Cardiac muscle cell (in vitro differentiated cells and primary cell): ENCODE results near the gene TRNT1. TPM values are rescaled to one million over a fixed set of nuclear protein-coding genes. Genes with fewer than 3 reads are reported as not detected.

Experiments used
- DNase-seq, 2 donors: peaks; one replicate each; pipeline versions ENCODE4 v3.0.0 to v3.0.0-alpha.2; 2010 to 2017; ENCODE audit warnings: low read depth in 1 of 2, low spot score in 1 of 2
- H3K27ac ChIP-seq: fragments of 200-600 bp; sonication (generic); 2 replicates; pipeline ENCODE4 v1.5.1; 2016
- H3K27me3 ChIP-seq: fragments of 200-600 bp; sonication (generic); 2 replicates; pipeline ENCODE4 v1.6.0; 2016; ENCODE audit warnings: control low read depth
- H3K36me3 ChIP-seq: fragments of 200-600 bp; sonication (generic); 2 replicates; pipeline ENCODE4 v1.5.1; 2016; ENCODE audit warnings: control low read depth
- H3K4me1 ChIP-seq: fragments of 200-600 bp; sonication (generic); 2 replicates; pipeline ENCODE4 v1.8.1; 2017; ENCODE audit warnings: low read depth, mild to moderate bottlenecking, mixed run types
- H3K4me3 ChIP-seq: fragments of 200-600 bp; sonication (generic); 2 replicates; pipeline ENCODE4 v1.5.1; 2016; ENCODE audit warnings: mild to moderate bottlenecking
- H3K9me3 ChIP-seq: fragments of 200-600 bp; sonication (generic); 2 replicates; pipeline ENCODE4 v1.5.1; 2017; ENCODE audit warnings: low read depth, mild to moderate bottlenecking, control low read depth
- polyA plus RNA-seq: library from polyadenylated mRNA; unstranded; fragments of >200 nt; fragmentation: Nextera tagmentation; extraction: Ambion mirVana; gene quantifications from 2 replicates; pipeline ENCODE4 v1.2.1, GENCODE V29; 2016
- total RNA-seq: library from RNA; depleted of rRNA; stranded (reverse); fragments of >200 nt; gene quantifications from 2 replicates; pipeline ENCODE4 v1.2.3, GENCODE V29; 2016
- TF ChIP-seq, protein P1 (sequence below): IDR thresholded peaks from 2 replicates; pipeline ENCODE4 v1.5.1; 2012; ENCODE audit warnings: low read depth, mild to moderate bottlenecking, low read length

The TRNT1 gene
- total RNA-seq (9.8 and 12.2 TPM in 2 replicates), polyA plus RNA-seq (25.1 and 25.6 TPM in 2 replicates)

DNA sequence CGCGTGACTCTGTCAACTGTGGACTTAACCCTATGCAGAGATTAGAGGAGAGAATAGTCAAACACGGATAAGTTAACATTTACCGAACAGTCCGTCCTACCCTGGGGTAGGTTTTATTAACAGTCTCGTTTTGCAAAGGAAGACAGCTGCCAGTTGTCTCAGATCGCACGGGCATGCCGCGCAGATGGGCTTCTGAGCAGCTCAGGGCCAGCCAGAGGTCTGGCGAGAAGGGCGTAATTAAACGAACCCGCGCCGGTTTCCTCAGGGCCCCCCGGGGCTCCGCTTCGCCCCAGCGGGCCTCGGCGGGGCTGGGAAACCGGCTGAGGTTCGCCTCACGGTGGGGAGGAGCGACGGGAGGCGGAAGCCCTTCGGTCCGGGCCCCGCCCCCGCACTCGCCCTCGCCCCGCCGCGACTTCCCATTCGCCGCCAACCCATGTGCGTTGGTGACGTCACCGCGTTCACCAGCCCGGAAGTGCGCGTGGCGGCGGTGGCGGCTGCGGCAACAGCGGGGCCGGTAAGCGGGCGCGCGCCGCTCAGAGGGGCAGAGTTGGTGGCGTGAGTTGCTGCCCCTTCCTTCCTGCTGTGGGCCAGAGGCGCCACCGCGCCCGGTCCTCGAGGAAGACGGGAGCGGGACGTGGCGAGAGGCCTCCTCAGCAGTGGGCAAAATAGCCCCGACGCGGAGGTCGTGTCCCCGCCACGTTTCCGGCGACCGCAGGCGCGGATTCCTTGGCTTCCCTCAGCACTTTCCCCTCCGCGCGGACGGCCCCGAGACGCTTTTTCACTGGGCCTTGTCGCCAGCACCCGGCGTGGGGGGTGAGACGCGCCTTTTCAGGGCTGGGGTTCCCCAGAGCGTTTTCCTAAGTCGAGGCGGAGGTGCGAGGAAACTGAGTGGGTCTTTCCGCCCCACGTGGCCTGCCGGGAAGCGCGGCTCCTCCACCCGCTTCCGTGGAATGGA, at the start of gene TRNT1:
Gene TRNT1, plus strand, starts transcription at position 464 of the 955 bp plus-strand sequence. CDS start 2,101 bp downstream, outside the sequence.
- DNase-seq = peak; percentile 97 to 98
- Histone ChIP-seq H3K4me3 (peak within 1 kb of the TSS; percentile 88), H3K4me1 (peaks cover 4% of the 10 kb centered on the region), H3K27me3 (no peaks in the 10 kb centered on the region), H3K27ac (peak within 1 kb of the TSS; percentile 84), H3K36me3 (peaks cover 18% of the 10 kb centered on the region), H3K9me3 (no peaks in the 10 kb centered on the region)
- TF ChIP-seq, protein P1, sequence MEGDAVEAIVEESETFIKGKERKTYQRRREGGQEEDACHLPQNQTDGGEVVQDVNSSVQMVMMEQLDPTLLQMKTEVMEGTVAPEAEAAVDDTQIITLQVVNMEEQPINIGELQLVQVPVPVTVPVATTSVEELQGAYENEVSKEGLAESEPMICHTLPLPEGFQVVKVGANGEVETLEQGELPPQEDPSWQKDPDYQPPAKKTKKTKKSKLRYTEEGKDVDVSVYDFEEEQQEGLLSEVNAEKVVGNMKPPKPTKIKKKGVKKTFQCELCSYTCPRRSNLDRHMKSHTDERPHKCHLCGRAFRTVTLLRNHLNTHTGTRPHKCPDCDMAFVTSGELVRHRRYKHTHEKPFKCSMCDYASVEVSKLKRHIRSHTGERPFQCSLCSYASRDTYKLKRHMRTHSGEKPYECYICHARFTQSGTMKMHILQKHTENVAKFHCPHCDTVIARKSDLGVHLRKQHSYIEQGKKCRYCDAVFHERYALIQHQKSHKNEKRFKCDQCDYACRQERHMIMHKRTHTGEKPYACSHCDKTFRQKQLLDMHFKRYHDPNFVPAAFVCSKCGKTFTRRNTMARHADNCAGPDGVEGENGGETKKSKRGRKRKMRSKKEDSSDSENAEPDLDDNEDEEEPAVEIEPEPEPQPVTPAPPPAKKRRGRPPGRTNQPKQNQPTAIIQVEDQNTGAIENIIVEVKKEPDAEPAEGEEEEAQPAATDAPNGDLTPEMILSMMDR = no peak

DNA sequence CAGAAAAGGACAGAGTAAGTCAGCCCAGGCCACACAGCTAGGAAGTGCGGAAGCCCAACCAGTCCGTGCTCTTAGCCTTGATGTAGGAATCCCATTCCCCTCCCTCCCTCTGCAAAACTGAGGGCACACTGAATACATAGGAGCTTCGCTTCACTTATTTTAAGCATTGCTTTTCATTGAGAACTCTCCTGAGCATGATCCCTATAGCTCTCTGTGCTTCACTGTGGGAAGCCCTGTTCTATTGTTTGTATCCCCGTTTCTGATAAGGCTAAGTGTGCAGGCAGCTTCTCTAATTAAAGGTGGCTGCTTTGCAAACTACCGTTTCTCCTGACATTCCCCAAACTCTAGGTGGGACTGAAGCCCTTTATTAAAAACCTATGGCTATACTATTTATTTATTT, 46.4 kb upstream of the TRNT1 start:
- peaks cover 5% of the 10 kb centered on the region for H3K4me1 ChIP-seq
- H3K27me3 ChIP-seq = no peaks in the 10 kb centered on the region
- H3K27ac ChIP-seq = no peak overlapping the region
- DNase-seq = peak in 1 of 2 donors; percentile 10
- TF ChIP-seq, protein P1 = no peak
- no peaks in the 10 kb centered on the region for H3K36me3 ChIP-seq
- no peaks in the 10 kb centered on the region for H3K9me3 ChIP-seq
- H3K4me3 ChIP-seq = no peak overlapping the region

DNA sequence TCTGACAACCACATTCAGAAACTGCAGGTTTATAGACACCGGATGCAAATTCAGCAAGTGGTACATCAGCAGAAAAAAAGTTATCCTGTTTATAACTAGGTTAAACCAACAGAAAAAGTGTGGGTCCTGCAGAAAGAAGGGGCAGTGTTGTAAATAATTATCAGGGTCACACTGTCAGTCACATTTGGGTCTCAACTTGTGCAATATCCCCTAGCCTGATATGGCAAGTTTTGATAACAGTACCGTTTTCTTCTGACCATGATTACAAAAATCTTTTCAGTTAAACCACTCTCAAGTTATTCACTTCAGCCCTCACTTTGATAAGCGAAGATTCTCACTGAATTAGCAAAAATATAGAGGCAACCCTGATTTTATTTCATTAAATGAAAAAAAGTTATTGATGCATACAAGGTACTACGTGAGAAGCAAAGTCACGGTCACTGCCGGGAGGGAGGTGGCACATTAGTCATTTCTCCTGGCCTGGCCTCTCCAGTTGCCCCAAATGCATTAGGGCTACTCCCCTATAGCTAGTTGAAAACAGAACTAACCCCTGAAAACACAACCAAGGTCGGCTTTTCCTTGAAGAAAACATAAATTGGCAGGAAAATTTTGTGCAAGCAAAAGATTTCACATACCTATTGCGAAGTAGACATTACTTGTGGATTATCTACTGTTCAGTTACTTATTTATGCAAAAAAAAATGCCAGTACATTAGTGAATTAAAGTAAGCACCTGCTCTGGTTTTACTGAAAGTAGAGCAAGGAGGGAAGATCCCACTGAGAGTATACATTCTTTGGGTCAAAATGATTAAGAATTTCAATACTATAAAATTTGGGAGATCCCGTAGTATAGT, 45.1 kb upstream of the TRNT1 start:
- H3K4me3 ChIP-seq = no peak overlapping the region
- TF ChIP-seq, protein P1 = no peak
- no peak for DNase-seq

DNA sequence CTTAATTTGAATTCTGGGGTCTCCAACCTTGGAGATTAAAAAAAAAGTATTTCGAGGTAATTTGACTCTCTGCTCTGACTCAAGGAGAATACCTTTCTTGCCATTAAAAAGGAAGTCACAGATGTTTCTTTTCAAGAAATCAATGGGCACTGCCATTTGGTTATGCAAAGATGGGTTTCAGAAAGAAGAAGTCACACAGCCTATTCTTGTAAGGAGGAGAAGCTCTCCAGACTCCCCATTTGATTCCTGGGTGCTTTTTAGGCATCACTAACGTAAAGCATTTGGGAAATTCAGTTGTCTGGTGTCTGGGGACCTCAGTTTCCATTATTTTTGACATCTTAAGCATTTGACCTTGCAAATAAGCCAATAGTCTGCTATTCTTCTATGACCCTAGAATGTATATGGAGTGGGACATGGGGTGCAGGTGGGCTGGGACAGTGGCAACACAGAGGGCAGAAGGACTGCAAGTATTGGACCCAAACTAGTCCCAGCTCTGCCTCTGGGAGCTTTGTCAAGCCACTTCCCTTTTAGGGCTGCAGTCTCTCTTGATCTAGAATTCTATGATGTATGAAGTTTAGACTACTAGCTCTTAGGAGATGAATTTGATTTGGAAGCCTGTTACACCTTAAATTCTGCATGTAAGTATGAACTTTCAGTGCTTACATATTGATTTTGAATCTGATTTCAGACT, 44.4 kb upstream of the TRNT1 start:
- TF ChIP-seq, protein P1 = no peak
- DNase-seq = no peak
- H3K9me3 ChIP-seq = no peaks in the 10 kb centered on the region
- no peaks in the 10 kb centered on the region for H3K27me3 ChIP-seq
- no peak overlapping the region for H3K4me3 ChIP-seq
- no peaks in the 10 kb centered on the region for H3K36me3 ChIP-seq
- no peaks in the 10 kb centered on the region for H3K4me1 ChIP-seq
- H3K27ac ChIP-seq = no peak overlapping the region

More for the DNA sequence above, 45.1 kb upstream of the TRNT1 start:
- no peaks in the 10 kb centered on the region for H3K9me3 ChIP-seq
- H3K4me1 ChIP-seq = no peaks in the 10 kb centered on the region
- no peaks in the 10 kb centered on the region for H3K36me3 ChIP-seq
- no peaks in the 10 kb centered on the region for H3K27me3 ChIP-seq
- H3K27ac ChIP-seq = no peak overlapping the region

DNA sequence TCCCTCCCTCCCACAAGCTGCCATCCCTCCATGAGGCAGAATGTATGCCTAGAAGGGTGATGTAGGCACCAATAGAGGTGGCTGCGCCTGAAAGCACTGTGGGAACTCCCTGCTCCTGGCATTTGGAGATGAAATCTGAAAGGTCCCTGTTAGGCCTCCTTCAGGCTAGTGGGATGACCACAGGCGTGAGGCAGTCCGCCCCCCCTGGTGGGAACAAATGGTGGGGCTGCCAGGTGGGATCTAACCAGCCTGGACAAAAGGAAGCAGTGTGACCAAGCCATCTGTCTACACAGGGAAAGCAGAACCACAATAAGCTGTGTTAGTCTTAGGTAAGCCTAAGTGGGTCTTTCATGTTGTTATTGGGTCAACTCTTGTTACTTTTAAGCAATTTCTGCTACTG, 41.9 kb upstream of the TRNT1 start:
- H3K4me1 ChIP-seq = no peaks in the 10 kb centered on the region
- no peak overlapping the region for H3K27ac ChIP-seq
- no peak for DNase-seq
- H3K4me3 ChIP-seq = no peak overlapping the region
- TF ChIP-seq, protein P1 = no peak
- H3K9me3 ChIP-seq = no peaks in the 10 kb centered on the region
- no peaks in the 10 kb centered on the region for H3K27me3 ChIP-seq
- H3K36me3 ChIP-seq = no peaks in the 10 kb centered on the region
